ENCODE results near the gene EEPD1. TPM values are rescaled to one million over a fixed set of nuclear protein-coding genes. Genes with fewer than 3 reads are reported as not detected.

Gene EEPD1
- polyA plus RNA-seq, 1 experiment: 2.5 TPM

GRCh38 chr7:36153571-36154097, 580 bp downstream of the EEPD1 start:
- Histone ChIP-seq H3K27me3 (ENCODE audit: control insufficient read depth, insufficient read depth, low read length) (no peaks in the 10 kb centered on the region), H3K36me3 (ENCODE audit: control insufficient read depth, insufficient read depth, low read length) (no peaks in the 10 kb centered on the region), H3K4me3 (ENCODE audit: low read depth, low read length) (peak overlapping the region; percentile 75)
- no peak for DNase-seq (ENCODE audit: low read depth)
- ChIA-PET CTCF (no interaction called here), POLR2A (no interaction called here)
- TF ChIP-seq, protein P1, sequence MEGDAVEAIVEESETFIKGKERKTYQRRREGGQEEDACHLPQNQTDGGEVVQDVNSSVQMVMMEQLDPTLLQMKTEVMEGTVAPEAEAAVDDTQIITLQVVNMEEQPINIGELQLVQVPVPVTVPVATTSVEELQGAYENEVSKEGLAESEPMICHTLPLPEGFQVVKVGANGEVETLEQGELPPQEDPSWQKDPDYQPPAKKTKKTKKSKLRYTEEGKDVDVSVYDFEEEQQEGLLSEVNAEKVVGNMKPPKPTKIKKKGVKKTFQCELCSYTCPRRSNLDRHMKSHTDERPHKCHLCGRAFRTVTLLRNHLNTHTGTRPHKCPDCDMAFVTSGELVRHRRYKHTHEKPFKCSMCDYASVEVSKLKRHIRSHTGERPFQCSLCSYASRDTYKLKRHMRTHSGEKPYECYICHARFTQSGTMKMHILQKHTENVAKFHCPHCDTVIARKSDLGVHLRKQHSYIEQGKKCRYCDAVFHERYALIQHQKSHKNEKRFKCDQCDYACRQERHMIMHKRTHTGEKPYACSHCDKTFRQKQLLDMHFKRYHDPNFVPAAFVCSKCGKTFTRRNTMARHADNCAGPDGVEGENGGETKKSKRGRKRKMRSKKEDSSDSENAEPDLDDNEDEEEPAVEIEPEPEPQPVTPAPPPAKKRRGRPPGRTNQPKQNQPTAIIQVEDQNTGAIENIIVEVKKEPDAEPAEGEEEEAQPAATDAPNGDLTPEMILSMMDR (IDR thresholded peaks at IDR 0.05; ENCODE audit: insufficient read depth, low read depth, low read length): 0 out of 2 replicates have a peak, but pooled peaks have one; percentile 1

GRCh38 chr7:36154255-36155212, 1.5 kb downstream of the EEPD1 start:
- Histone ChIP-seq H3K36me3 (ENCODE audit: control insufficient read depth, insufficient read depth, low read length) (no peaks in the 10 kb centered on the region), H3K27me3 (ENCODE audit: control insufficient read depth, insufficient read depth, low read length) (no peaks in the 10 kb centered on the region), H3K4me3 (ENCODE audit: low read depth, low read length) (peak overlapping the region; percentile 75; the same call in 1 of the 2 replicates)
- no peak for DNase-seq (ENCODE audit: low read depth)
- ChIA-PET CTCF (interaction anchor here (0.9 kb wide), 1 partner anchor 169 kb away, joined by 4 read pairs; no protein-coding TSS in a partner anchor), POLR2A (no interaction called here)
- TF ChIP-seq, protein P1 (IDR thresholded peaks at IDR 0.05; ENCODE audit: insufficient read depth, low read depth, low read length): peak; percentile 12; the same call in 1 of the 2 replicates

- H3K4me3 ChIP-seq (ENCODE audit: low read depth, low read length): peak overlapping the region; percentile 13; the same call in 1 of the 2 replicates
- DNase-seq (ENCODE audit: low read depth): no peak
- no peaks in the 10 kb centered on the region for H3K27me3 ChIP-seq (ENCODE audit: control insufficient read depth, insufficient read depth, low read length)
- H3K36me3 ChIP-seq (ENCODE audit: control insufficient read depth, insufficient read depth, low read length): no peaks in the 10 kb centered on the region
- TF ChIP-seq, protein P1 (IDR thresholded peaks at IDR 0.05; ENCODE audit: insufficient read depth, low read depth, low read length): no peak
- ChIA-PET CTCF (interaction anchor here (0.9 to 1.0 kb wide), 2 partner anchors 28 to 171 kb away, joined by 3 to 4 read pairs; no protein-coding TSS in a partner anchor), POLR2A (no interaction called here)
These were observed 2.8 kb downstream of the EEPD1 start for GRCh38 chr7:36155811-36156361.

DNA sequence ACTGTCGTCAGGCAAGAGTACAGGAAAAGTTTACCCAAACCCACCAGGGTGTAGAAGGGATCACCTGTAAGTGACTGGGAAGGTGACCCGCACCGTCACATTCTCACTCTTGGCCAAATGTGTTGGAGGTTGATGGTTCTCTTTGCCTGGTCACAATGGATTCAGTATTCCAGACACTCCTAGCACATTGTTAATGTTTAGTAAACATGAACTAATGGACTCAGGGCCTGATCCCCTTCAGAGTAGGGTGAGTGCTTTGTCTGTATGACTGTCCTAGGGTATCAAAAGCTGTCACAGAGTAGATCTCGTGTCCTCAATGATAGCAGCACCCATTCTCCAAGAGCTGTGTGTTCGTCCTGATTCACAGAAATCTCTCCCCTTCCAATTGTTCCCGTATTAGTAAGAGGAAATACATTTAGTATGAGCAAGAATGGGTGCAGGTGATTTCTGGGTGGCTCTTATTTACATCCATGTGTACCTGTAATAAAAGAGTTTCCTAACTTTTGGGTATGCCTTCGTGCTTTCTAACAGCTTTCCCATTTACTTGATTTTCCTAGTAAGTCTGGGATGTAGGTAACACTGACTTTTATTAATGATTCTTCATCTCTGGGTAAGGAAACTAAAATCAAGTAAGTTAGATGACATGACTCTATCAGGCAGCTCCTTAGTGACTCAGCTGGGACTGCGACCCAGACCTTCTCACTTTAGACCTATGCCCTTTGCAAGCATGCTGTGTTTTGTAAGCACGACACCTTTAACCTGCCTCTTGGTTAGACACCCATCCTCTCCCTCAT, 4.7 kb downstream of the EEPD1 start:
- CTCF ChIA-PET: no interaction called here
- POLR2A ChIA-PET: no interaction called here
- no peak for DNase-seq (ENCODE audit: low read depth)
- H3K36me3 ChIP-seq (ENCODE audit: control insufficient read depth, insufficient read depth, low read length): no peaks in the 10 kb centered on the region
- TF ChIP-seq, protein P1 (IDR thresholded peaks at IDR 0.05; ENCODE audit: insufficient read depth, low read depth, low read length): no peak
- H3K4me3 ChIP-seq (ENCODE audit: low read depth, low read length): no peak overlapping the region
- no peaks in the 10 kb centered on the region for H3K27me3 ChIP-seq (ENCODE audit: control insufficient read depth, insufficient read depth, low read length)
